Osteocyte (in vitro differentiated cells): ENCODE measurements around the gene CLEC16A. TPM values are rescaled to one million over a fixed set of nuclear protein-coding genes. Genes with fewer than 3 reads are reported as not detected.

Experiments
- DNase-seq: peaks from one replicate; pipeline ENCODE4 v3.0.0; 2021; ENCODE audit warnings: mixed read lengths; ENCODE audit not compliant: unreplicated experiment; ENCODE audit errors: extremely low spot score
- H3K27ac Mint-ChIP-seq: one replicate; pipeline ENCODE4 v1.8.0; 2021; ENCODE audit warnings: mild to moderate bottlenecking, mixed read lengths; ENCODE audit not compliant: unreplicated experiment
- H3K27me3 Mint-ChIP-seq: one replicate; pipeline ENCODE4 v1.8.0; 2021; ENCODE audit warnings: mixed read lengths; ENCODE audit not compliant: unreplicated experiment
- H3K36me3 Mint-ChIP-seq: one replicate; pipeline ENCODE4 v1.8.0; 2021; ENCODE audit warnings: mixed read lengths; ENCODE audit not compliant: unreplicated experiment
- H3K4me1 Mint-ChIP-seq: one replicate; pipeline ENCODE4 v1.8.0; 2021; ENCODE audit warnings: mixed read lengths; ENCODE audit not compliant: unreplicated experiment
- H3K4me3 Mint-ChIP-seq: one replicate; pipeline ENCODE4 v1.8.0; 2021; ENCODE audit warnings: mild to moderate bottlenecking, moderate library complexity, mixed read lengths; ENCODE audit not compliant: unreplicated experiment
- H3K9me3 Mint-ChIP-seq: one replicate; pipeline ENCODE4 v1.8.0; 2021; ENCODE audit warnings: mixed read lengths; ENCODE audit not compliant: unreplicated experiment
- CTCF ChIP-seq: fragments of 200-600 bp; sonication (generic); IDR thresholded peaks from 2 replicates; pipeline ENCODE4 v1.5.0; 2021; ENCODE audit warnings: antibody characterized with exemption, mild to moderate bottlenecking, moderate library complexity
- total RNA-seq: library from RNA; stranded (reverse); gene quantifications from 2 replicates; pipeline ENCODE4 v1.2.1, GENCODE V29; 2021

CLEC16A gene
- total RNA-seq, 1 donor from 2014 or later = 22.1 TPM

GRCh38 chr16:11056090-11056992, 112.0 kb downstream of the CLEC16A start:
- H3K4me1 Mint-ChIP-seq = peaks cover 44% of the 10 kb centered on the region
- H3K27me3 Mint-ChIP-seq = no peaks in the 10 kb centered on the region
- H3K27ac Mint-ChIP-seq = peak overlapping the region; percentile 96
- DNase-seq = no peak
- TF ChIP-seq CTCF = no peak
- H3K9me3 Mint-ChIP-seq = no peaks in the 10 kb centered on the region
- H3K36me3 Mint-ChIP-seq = peaks cover 21% of the 10 kb centered on the region
- peak overlapping the region; percentile 36 for H3K4me3 Mint-ChIP-seq

DNA sequence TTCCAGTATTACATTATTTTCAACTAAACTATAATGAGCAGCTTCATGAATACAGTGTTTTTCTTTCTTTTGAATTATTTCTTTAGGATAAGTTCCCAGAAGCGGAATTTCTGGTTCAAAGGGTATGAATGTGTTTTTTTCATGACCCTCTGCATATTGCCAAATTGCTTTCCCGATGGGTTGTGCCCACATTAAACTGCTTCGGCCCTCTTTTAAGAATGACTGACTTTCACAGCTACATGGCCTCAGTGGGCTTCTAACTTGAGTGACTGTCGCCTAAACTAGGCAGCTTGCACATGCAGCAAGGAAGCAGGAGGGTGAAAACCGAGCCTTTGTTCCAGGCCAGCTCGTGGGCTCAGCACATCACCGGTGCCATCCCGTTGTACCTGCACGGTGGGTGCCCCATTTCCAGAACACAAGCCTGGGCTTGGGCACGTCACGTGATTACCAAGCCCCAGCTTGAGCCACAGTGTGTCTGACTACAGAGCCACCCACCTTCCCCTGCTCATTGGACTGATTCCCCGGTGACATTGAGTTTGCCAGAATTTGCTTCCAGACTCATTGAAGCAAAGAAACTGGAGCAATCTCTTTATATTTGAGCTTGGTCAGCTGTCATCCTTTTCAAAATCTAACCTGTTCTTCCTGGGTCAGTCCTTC, 112.8 kb downstream of the CLEC16A start:
- Mint-ChIP-seq H3K4me3 (peak overlapping the region; percentile 14), H3K9me3 (no peaks in the 10 kb centered on the region), H3K4me1 (peaks cover 44% of the 10 kb centered on the region), H3K27ac (peak overlapping the region; percentile 96), H3K27me3 (no peaks in the 10 kb centered on the region), H3K36me3 (peaks cover 25% of the 10 kb centered on the region)
- TF ChIP-seq CTCF = no peak
- no peak for DNase-seq

GRCh38 chr16:11057711-11058345, 113.5 kb downstream of the CLEC16A start:
- peak overlapping the region; percentile 47 for H3K27ac Mint-ChIP-seq
- DNase-seq = no peak
- peaks cover 22% of the 10 kb centered on the region for H3K36me3 Mint-ChIP-seq
- H3K4me3 Mint-ChIP-seq = no peak overlapping the region
- TF ChIP-seq CTCF = no peak
- H3K27me3 Mint-ChIP-seq = no peaks in the 10 kb centered on the region
- H3K9me3 Mint-ChIP-seq = no peaks in the 10 kb centered on the region
- peaks cover 44% of the 10 kb centered on the region for H3K4me1 Mint-ChIP-seq

- Mint-ChIP-seq H3K4me1 (peaks cover 47% of the 10 kb centered on the region), H3K9me3 (no peaks in the 10 kb centered on the region), H3K27me3 (no peaks in the 10 kb centered on the region), H3K36me3 (peaks cover 25% of the 10 kb centered on the region), H3K27ac (no peak overlapping the region), H3K4me3 (no peak overlapping the region)
- DNase-seq = no peak
- no peak for TF ChIP-seq CTCF
Measured at GRCh38 chr16:11058832-11059231, 114.5 kb downstream of the CLEC16A start.

DNA sequence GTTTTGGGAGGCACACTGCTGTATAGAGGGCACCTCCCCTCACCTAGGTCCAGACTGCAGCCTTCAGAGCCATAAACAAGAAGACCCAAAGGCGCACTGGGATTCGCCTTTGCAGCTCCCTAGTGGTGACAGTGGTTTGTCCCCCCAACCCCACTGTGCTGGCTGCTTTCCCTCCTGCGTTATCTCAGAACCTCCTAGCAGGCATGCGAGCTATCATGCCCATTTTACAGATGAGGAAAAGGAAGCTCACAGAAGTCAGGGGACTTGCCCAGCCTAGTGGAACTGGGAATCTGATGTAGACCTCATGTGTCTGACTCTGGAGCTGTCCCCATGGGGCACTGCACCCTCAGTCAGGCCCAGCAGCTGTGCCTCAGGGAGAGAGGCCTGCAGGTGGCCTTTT, 115.2 kb downstream of the CLEC16A start:
- Mint-ChIP-seq H3K27me3 (no peaks in the 10 kb centered on the region), H3K36me3 (peaks cover 25% of the 10 kb centered on the region), H3K27ac (no peak overlapping the region), H3K4me1 (peaks cover 42% of the 10 kb centered on the region), H3K9me3 (no peaks in the 10 kb centered on the region), H3K4me3 (no peak overlapping the region)
- TF ChIP-seq CTCF = no peak
- DNase-seq = no peak
